D721Med (cell line): ENCODE measurements around the gene ALDH8A1.

Experiments used
- DNase-seq: peaks from one replicate; pipeline ENCODE4 v3.0.0; 2011; ENCODE audit warnings: low spot score; ENCODE audit not compliant: insufficient read length
- FAIRE-seq: peaks from 2 replicates; lab custom pipeline; 2011; peaks lifted over from hg19 to GRCh38; lab: Jason Lieb, UNC
- CTCF ChIP-seq: IDR thresholded peaks from 2 replicates; pipeline ENCODE4 v1.5.1; 2012; ENCODE audit warnings: mild to moderate bottlenecking, control low read depth; ENCODE audit not compliant: insufficient read depth; ENCODE audit errors: missing control alignments

Gene ALDH8A1

GRCh38 chr6:134883314-134883713 lies 66.6 kb downstream of the ALDH8A1 start:
- DNase-seq = no peak
- FAIRE-seq = no peak
- no peak for TF ChIP-seq CTCF

- peak; percentile 94 for TF ChIP-seq CTCF
- peak; percentile 29 for FAIRE-seq
- DNase-seq = peak; percentile 26
These were observed 67.4 kb downstream of the ALDH8A1 start for GRCh38 chr6:134882426-134883038.

- DNase-seq (no peak), FAIRE-seq (no peak)
- TF ChIP-seq CTCF = no peak
These were observed 69.3 kb downstream of the ALDH8A1 start for GRCh38 chr6:134880487-134881190.

GRCh38 chr6:134878136-134878535 lies 71.8 kb downstream of the ALDH8A1 start:
- FAIRE-seq = no peak
- TF ChIP-seq CTCF = no peak
- no peak for DNase-seq

- DNase-seq (no peak), FAIRE-seq (no peak)
- TF ChIP-seq CTCF = no peak
These were observed 74.5 kb downstream of the ALDH8A1 start for GRCh38 chr6:134875367-134875766.

GRCh38 chr6:134873500-134874388 lies 76.2 kb downstream of the ALDH8A1 start:
- DNase-seq = no peak
- FAIRE-seq = no peak
- no peak for TF ChIP-seq CTCF
